Neuronal stem cell (in vitro differentiated cells): ENCODE data around the gene PNMT.

ENCODE experiments used
- DNase-seq: peaks from one replicate; pipeline ENCODE4 v3.0.0-alpha.2; 2013; ENCODE audit warnings: low spot score
- H2AFZ ChIP-seq: one replicate; pipeline ENCODE4 v1.6.1; 2013; ENCODE audit warnings: mild to moderate bottlenecking, low read length, inconsistent platforms
- H2AK5ac ChIP-seq: 2 replicates; pipeline ENCODE4 v1.6.1; 2013; ENCODE audit warnings: low read depth, mild to moderate bottlenecking, inconsistent platforms, low read length, moderate library complexity, mixed read lengths
- H2BK120ac ChIP-seq: 2 replicates; pipeline ENCODE4 v1.6.1; 2013; ENCODE audit warnings: low read depth, mild to moderate bottlenecking, inconsistent platforms, low read length, moderate library complexity, mixed read lengths
- H2BK12ac ChIP-seq: one replicate; pipeline ENCODE4 v1.6.1; 2013; ENCODE audit warnings: low read length, inconsistent platforms
- H2BK15ac ChIP-seq: 2 replicates; pipeline ENCODE4 v1.6.1; 2013; ENCODE audit warnings: mild to moderate bottlenecking, low read length, inconsistent platforms, mixed read lengths
- H2BK5ac ChIP-seq: one replicate; pipeline ENCODE4 v1.6.1; 2013; ENCODE audit warnings: inconsistent platforms, mild to moderate bottlenecking, low read length, moderate library complexity
- H3K14ac ChIP-seq: one replicate; pipeline ENCODE4 v1.6.1; 2013; ENCODE audit warnings: low read length, inconsistent platforms
- H3K18ac ChIP-seq: 2 replicates; pipeline ENCODE4 v1.6.1; 2013; ENCODE audit warnings: low read length, inconsistent platforms
- H3K23ac ChIP-seq: 2 replicates; pipeline ENCODE4 v1.6.1; 2013; ENCODE audit warnings: low read depth, mild to moderate bottlenecking, mixed read lengths, low read length, inconsistent platforms; ENCODE audit not compliant: poor library complexity
- H3K27ac ChIP-seq: replicated peaks from 3 replicates; pipeline ENCODE4 v1.5.1; 2013; ENCODE audit warnings: low read length, inconsistent platforms
- H3K27me3 ChIP-seq, 3 experiments: 2 replicates each; pipeline ENCODE4 v1.6.1; 2013; ENCODE audit warnings: low read length in 3 of 3, mild to moderate bottlenecking in 2 of 3, inconsistent platforms in 1 of 3, low read depth in 1 of 3, mixed read lengths in 1 of 3, moderate library complexity in 1 of 3; ENCODE audit not compliant: control insufficient read depth in 3 of 3, insufficient read depth in 3 of 3
- H3K36me3 ChIP-seq, 2 donors: replicated peaks in 1 of 2; 2 replicates each; pipeline ENCODE4 v1.6.1; 2013; ENCODE audit warnings: low read length in 2 of 2; ENCODE audit not compliant: control insufficient read depth in 2 of 2, insufficient read depth in 2 of 2
- H3K4ac ChIP-seq: 2 replicates; pipeline ENCODE4 v1.6.1; 2013; ENCODE audit warnings: inconsistent platforms, mild to moderate bottlenecking, low read length, moderate library complexity
- H3K4me1 ChIP-seq, 2 donors: 1 replicate in 1 of 2; 2 replicates in 1 of 2; pipeline ENCODE4 v1.6.1; 2013; ENCODE audit warnings: low read length in 2 of 2, low read depth in 1 of 2; ENCODE audit not compliant: control insufficient read depth in 2 of 2, insufficient read depth in 1 of 2
- H3K4me2 ChIP-seq: one replicate; pipeline ENCODE4 v1.6.1; 2013; ENCODE audit warnings: mild to moderate bottlenecking, low read length, inconsistent platforms; ENCODE audit not compliant: insufficient read depth, poor library complexity, severe bottlenecking
- H3K4me3 ChIP-seq, 2 donors: 2 replicates each; pipeline ENCODE4 v1.5.1; 2013; ENCODE audit warnings: low read length in 2 of 2, mild to moderate bottlenecking in 2 of 2, inconsistent platforms in 1 of 2, moderate library complexity in 1 of 2
- H3K79me1 ChIP-seq: one replicate; pipeline ENCODE4 v1.6.1; 2013; ENCODE audit warnings: low read depth, mild to moderate bottlenecking, inconsistent platforms, low read length, moderate library complexity
- H3K9ac ChIP-seq: one replicate; pipeline ENCODE4 v1.6.1; 2013; ENCODE audit warnings: mild to moderate bottlenecking, low read depth, low read length, inconsistent platforms; ENCODE audit not compliant: poor library complexity
- H3K9me3 ChIP-seq, 2 donors: replicated peaks in 1 of 2; 2 replicates each; pipeline versions ENCODE3 to v1.6.1; 2013; ENCODE audit warnings: low read length in 2 of 2, mild to moderate bottlenecking in 2 of 2, inconsistent platforms in 1 of 2, low read depth in 1 of 2, mixed read lengths in 1 of 2, moderate library complexity in 1 of 2; ENCODE audit not compliant: control insufficient read depth in 2 of 2, insufficient read depth in 1 of 2
- H4K8ac ChIP-seq: one replicate; pipeline ENCODE4 v1.6.1; 2013; ENCODE audit warnings: low read depth, mild to moderate bottlenecking, inconsistent platforms, low read length, moderate library complexity
- H4K91ac ChIP-seq: one replicate; pipeline ENCODE4 v1.6.1; 2013; ENCODE audit warnings: low read length, low read depth, mild to moderate bottlenecking, inconsistent platforms; ENCODE audit not compliant: poor library complexity
- WGBS, 2 donors: extraction: QIAGEN DNeasy Blood & Tissue Kit; methylation state at CpG; one replicate each; pipeline ENCODE4 v1.1.7; 2013; ENCODE audit warnings: missing lambda C conversion rate in 2 of 2, mixed read lengths in 1 of 2; ENCODE audit not compliant: insufficient read length in 2 of 2, insufficient replicate concordance in 1 of 2; ENCODE audit errors: extremely low coverage in 2 of 2; 5-methylcytosine and 5-hydroxymethylcytosine counted together

The PNMT gene

DNA sequence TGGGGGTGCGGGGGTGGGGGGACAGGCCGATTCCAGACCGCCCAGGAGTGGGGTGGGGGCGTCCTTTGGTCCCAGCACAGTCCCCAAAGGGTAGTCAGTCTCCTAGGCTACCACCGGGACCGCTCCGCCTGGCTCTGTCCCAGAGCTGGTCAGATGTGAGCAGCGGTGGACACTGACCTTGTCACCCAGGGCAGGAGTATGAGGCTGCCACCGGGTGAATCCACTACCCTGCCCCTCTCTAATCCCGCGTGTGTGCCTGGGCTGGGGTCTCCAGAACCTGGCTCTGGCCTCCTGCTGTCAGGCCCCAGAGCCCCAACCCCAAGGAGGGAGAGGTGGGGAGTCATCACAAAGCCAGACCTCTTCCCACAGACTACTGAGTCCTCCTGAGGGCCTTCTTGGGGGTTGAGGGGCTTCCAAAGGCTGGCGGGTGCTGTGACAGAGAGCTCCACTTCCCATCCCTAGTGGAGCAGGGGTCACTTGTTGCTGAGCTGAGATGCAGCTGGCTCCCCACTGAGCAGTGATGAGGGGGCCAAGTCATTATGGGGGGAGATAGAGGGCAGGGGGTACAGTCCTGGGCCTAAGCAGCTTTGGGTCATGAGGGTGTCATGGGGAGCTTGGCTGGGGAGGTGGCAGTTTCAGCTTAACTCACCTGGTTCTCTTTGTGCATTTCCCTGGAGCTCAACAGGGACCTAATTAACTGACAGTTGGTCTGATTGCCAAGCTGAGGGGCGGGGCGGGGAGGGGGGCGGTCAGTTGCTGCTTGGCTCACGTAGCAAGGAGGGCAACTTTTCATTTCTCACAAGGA, 40.3 kb upstream of the PNMT start:
- H3K9ac ChIP-seq = no peak overlapping the region
- H3K4me3 ChIP-seq = peak overlapping the region in 1 of 2 donors; percentile 16
- H3K27ac ChIP-seq = no peak overlapping the region
- H2BK15ac ChIP-seq = no peak overlapping the region
- peaks cover 9 to 12% of the 10 kb centered on the region in 2 donors for H3K4me1 ChIP-seq
- no peak overlapping the region for H3K23ac ChIP-seq
- H3K36me3 ChIP-seq = no peaks in the 10 kb centered on the region
- no peak for DNase-seq
- no peak overlapping the region for H3K4ac ChIP-seq
- H4K8ac ChIP-seq = no peak overlapping the region
- no peak overlapping the region for H2BK12ac ChIP-seq
- no peaks in the 10 kb centered on the region for H3K79me1 ChIP-seq
- H2AFZ ChIP-seq = peak overlapping the region; percentile 84
- peaks cover 2 to 82% (median 41%) of the 10 kb centered on the region in 3 experiments for H3K27me3 ChIP-seq
- H4K91ac ChIP-seq = no peak overlapping the region
- no peak overlapping the region for H3K14ac ChIP-seq
- H3K4me2 ChIP-seq = peak overlapping the region; percentile 89
- no peak overlapping the region for H2BK5ac ChIP-seq
- H2AK5ac ChIP-seq = no peak overlapping the region
- H3K18ac ChIP-seq = peak overlapping the region; percentile 35
- no peak overlapping the region for H2BK120ac ChIP-seq
- no CpG with 5 or more reads among the region's 16 CpGs for WGBS, 2 donors
- no peaks in the 10 kb centered on the region for H3K9me3 ChIP-seq

GRCh38 chr17:39628655-39629493, 39.4 kb upstream of the PNMT start:
- H2AK5ac ChIP-seq = peak overlapping the region; percentile 97
- H4K91ac ChIP-seq = no peak overlapping the region
- peak overlapping the region; percentile 11 for H2BK15ac ChIP-seq
- H2BK5ac ChIP-seq = peak overlapping the region; percentile 35
- peak overlapping the region; percentile 2 for H3K18ac ChIP-seq
- H3K27ac ChIP-seq = no peak overlapping the region
- no peak overlapping the region for H2BK12ac ChIP-seq
- no peak overlapping the region for H2BK120ac ChIP-seq
- no peak overlapping the region for H3K14ac ChIP-seq
- WGBS, 2 donors = no CpG with 5 or more reads among the region's 10 CpGs
- H2AFZ ChIP-seq = no peak overlapping the region
- peaks cover 9 to 12% of the 10 kb centered on the region in 2 donors for H3K4me1 ChIP-seq
- H3K27me3 ChIP-seq = peaks cover 2 to 78% (median 41%) of the 10 kb centered on the region in 3 experiments
- H3K4ac ChIP-seq = no peak overlapping the region
- no peak overlapping the region for H3K4me2 ChIP-seq
- H3K36me3 ChIP-seq = no peaks in the 10 kb centered on the region
- no peak overlapping the region for H4K8ac ChIP-seq
- H3K9ac ChIP-seq = no peak overlapping the region
- H3K23ac ChIP-seq = no peak overlapping the region
- no peaks in the 10 kb centered on the region for H3K79me1 ChIP-seq
- DNase-seq = no peak
- H3K4me3 ChIP-seq = no peak overlapping the region
- no peaks in the 10 kb centered on the region for H3K9me3 ChIP-seq

- H3K4me2 ChIP-seq = no peak overlapping the region
- H2BK120ac ChIP-seq = no peak overlapping the region
- H2BK15ac ChIP-seq = peak overlapping the region; percentile 11
- H3K36me3 ChIP-seq = no peaks in the 10 kb centered on the region
- H3K4ac ChIP-seq = no peak overlapping the region
- no peak overlapping the region for H4K91ac ChIP-seq
- no peak for DNase-seq
- H3K4me3 ChIP-seq = no peak overlapping the region
- peaks cover 2 to 73% (median 41%) of the 10 kb centered on the region in 3 experiments for H3K27me3 ChIP-seq
- H3K27ac ChIP-seq = no peak overlapping the region
- H3K14ac ChIP-seq = no peak overlapping the region
- peak overlapping the region; percentile 73 for H4K8ac ChIP-seq
- no peak overlapping the region for H2BK12ac ChIP-seq
- H2AFZ ChIP-seq = no peak overlapping the region
- H3K18ac ChIP-seq = peak overlapping the region; percentile 60
- WGBS, 2 donors = no CpG with 5 or more reads among the region's 3 CpGs
- no peak overlapping the region for H3K23ac ChIP-seq
- H3K79me1 ChIP-seq = no peaks in the 10 kb centered on the region
- peak overlapping the region; percentile 15 for H3K9ac ChIP-seq
- peak overlapping the region; percentile 35 for H2BK5ac ChIP-seq
- peak overlapping the region; percentile 91 for H2AK5ac ChIP-seq
- H3K9me3 ChIP-seq = no peaks in the 10 kb centered on the region
- peaks cover 9 to 12% of the 10 kb centered on the region in 2 donors for H3K4me1 ChIP-seq
These were observed 38.8 kb upstream of the PNMT start for GRCh38 chr17:39629494-39629880.

GRCh38 chr17:39629898-39630297, 38.4 kb upstream of the PNMT start:
- Histone ChIP-seq H3K9ac (no peak overlapping the region), H3K4ac (no peak overlapping the region), H3K36me3 (no peaks in the 10 kb centered on the region), H3K9me3 (no peaks in the 10 kb centered on the region), H3K27me3 (peaks cover 2 to 69% (median 37%) of the 10 kb centered on the region in 3 experiments), H3K4me1 (peaks cover 11 to 12% of the 10 kb centered on the region in 2 donors), H2AK5ac (peak overlapping the region; percentile 91), H3K4me3 (no peak overlapping the region), H2BK120ac (no peak overlapping the region), H3K23ac (peak overlapping the region; percentile 18), H4K91ac (no peak overlapping the region), H4K8ac (peak overlapping the region; percentile 73), H3K79me1 (no peaks in the 10 kb centered on the region), H3K14ac (no peak overlapping the region), H2BK15ac (peak overlapping the region; percentile 11), H3K4me2 (no peak overlapping the region), H2BK12ac (no peak overlapping the region), H3K18ac (peak overlapping the region; percentile 60), H2AFZ (no peak overlapping the region), H3K27ac (no peak overlapping the region), H2BK5ac (peak overlapping the region; percentile 35)
- no peak for DNase-seq
- WGBS, 2 donors = no CpG with 5 or more reads among the region's 12 CpGs
